Activated naive CD4-positive, alpha-beta T cell treated with anti-CD3 and anti-CD28 coated beads, Interleukin-2, amount 10 ng/mL, durations not matched to agents 7 days and 5 days (primary cell): ENCODE measurements around the gene NDUFA6.
A peak's percentile ranks its signal among the peaks of the same experiment; 100 is the strongest.
"Not testable (repeated sequence)": the region's sequence is repeated elsewhere in the genome, so short reads cannot be mapped to it uniquely, and the experiment has no call there.

ENCODE experiments used
- CTCF ChIA-PET: fragments of 350-600 bp; sonication (Branson Sonifier 250); formaldehyde crosslinking; loops from one replicate; lab custom pipeline; 2021; ENCODE audit warnings: antibody characterized with exemption; lab: Charles Lee
- DNase-seq: peaks from one replicate; pipeline ENCODE4 v3.0.0-alpha.2; 2020
- H3K27ac Mint-ChIP-seq: one replicate; pipeline ENCODE4 v1.8.0; 2021; ENCODE audit warnings: mild to moderate bottlenecking, moderate library complexity, mixed read lengths
- H3K27me3 Mint-ChIP-seq: one replicate; pipeline ENCODE4 v1.8.0; 2021; ENCODE audit warnings: mild to moderate bottlenecking, mixed read lengths
- H3K36me3 Mint-ChIP-seq: one replicate; pipeline ENCODE4 v1.8.0; 2021; ENCODE audit warnings: mixed read lengths
- H3K4me1 Mint-ChIP-seq: one replicate; pipeline ENCODE4 v1.8.0; 2021; ENCODE audit warnings: mixed read lengths
- H3K4me3 Mint-ChIP-seq: one replicate; pipeline ENCODE4 v1.8.0; 2021; ENCODE audit warnings: mild to moderate bottlenecking, moderate library complexity, mixed read lengths
- H3K9me3 Mint-ChIP-seq: one replicate; pipeline ENCODE4 v1.8.0; 2021; ENCODE audit warnings: mixed read lengths

NDUFA6 gene

DNA sequence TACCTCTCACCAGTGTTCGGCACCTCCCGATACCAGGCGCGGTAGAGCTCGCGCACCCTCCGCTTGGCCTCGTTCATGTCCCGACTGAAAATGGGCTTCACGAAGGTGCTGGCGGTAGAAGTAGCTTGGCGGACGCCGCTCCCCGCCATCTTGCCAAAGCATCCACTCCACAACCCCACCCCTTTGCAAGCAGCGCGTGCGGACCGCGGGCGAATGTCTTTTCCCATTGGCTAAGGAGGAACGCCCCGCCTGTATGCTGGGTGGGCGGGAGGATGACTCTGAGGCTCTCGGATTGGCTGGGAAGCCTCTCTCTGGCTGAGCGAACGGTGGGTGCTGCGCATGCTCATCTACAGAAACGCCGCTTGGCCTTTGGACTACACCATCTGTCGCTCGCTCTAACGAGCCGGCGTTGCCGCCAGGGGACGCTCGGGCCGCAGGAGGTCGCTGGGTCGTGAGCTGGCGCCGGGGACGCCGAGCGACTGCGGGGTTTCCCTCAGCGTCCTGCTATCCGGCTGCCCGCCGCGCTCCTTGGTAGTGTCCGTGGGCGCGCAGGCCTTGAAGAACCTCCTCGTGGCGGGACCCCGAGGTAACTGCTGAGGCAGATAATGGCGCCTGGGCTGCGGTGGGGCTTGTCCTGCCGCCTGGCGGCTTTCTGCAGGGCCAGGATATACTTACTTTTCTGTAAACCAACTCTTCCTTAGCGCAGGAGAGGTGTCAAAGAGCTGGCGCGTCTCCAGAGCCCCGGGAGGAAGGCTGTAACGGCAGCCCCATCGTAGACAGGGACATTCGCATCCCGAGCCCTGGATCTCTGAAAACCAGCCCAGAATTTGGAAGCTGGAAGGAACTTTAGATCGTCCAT is at the start of gene NDUFA6:
Gene NDUFA6 (minus strand): TSS at position 177 of the 859 bp plus-strand sequence. CDS start 28 bp downstream, at position 149.
- Mint-ChIP-seq H3K27ac (peak within 1 kb of the TSS; percentile 100), H3K9me3 (peaks cover 7% of the 10 kb centered on the region), H3K4me3 (peak within 1 kb of the TSS; percentile 98), H3K27me3 (no peaks in the 10 kb centered on the region), H3K36me3 (peaks cover 38% of the 10 kb centered on the region), H3K4me1 (peaks cover 34% of the 10 kb centered on the region)
- peak; percentile 99 for DNase-seq
- CTCF ChIA-PET, result interaction anchor here (0.6 to 3.6 kb wide), 23 partner anchors 12 to 382 kb away, joined by 3 to 17 read pairs (median 4); partner anchors contain the start of genes SEPTIN3, SMDT1 and WBP2NL

DNA sequence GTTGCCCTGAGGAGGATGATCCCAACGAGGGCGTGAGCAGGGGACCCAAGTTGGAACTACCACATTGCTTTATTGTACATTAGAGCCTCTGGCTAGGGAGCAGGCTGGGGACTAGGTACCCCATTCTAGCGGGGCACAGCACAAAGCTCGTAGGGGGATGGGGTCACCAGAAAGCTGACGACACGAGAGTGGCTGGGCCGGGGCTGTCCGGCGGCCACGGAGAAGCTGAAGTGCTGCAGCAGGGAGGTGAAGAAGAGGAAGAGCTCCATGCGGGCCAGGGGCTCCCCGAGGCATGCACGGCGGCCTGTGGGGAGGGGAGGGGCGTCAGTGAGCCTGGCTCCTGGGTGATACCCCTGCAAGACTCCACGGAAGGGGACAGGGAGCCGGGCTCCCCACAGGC is 49.6 kb upstream of the NDUFA6 start:
- H3K4me3 Mint-ChIP-seq, CTCF ChIA-PET, DNase-seq, H3K4me1 Mint-ChIP-seq, H3K27me3 Mint-ChIP-seq, H3K27ac Mint-ChIP-seq, H3K9me3 Mint-ChIP-seq: not testable (repeated sequence)
- H3K36me3 Mint-ChIP-seq, result peaks cover 14% of the 10 kb centered on the region

- H3K4me1 Mint-ChIP-seq, CTCF ChIA-PET, H3K9me3 Mint-ChIP-seq, H3K27ac Mint-ChIP-seq, H3K4me3 Mint-ChIP-seq, H3K27me3 Mint-ChIP-seq, DNase-seq: not testable (repeated sequence)
- H3K36me3 Mint-ChIP-seq, result peaks cover 14% of the 10 kb centered on the region
Measured at GRCh38 chr22:42139508-42139907, 48.9 kb upstream of the NDUFA6 start.

GRCh38 chr22:42138972-42139371 is 48.4 kb upstream of the NDUFA6 start:
- peaks cover 13% of the 10 kb centered on the region for H3K36me3 Mint-ChIP-seq
- no peaks in the 10 kb centered on the region for H3K27me3 Mint-ChIP-seq
- DNase-seq, result no peak
- no peak overlapping the region for H3K27ac Mint-ChIP-seq
- CTCF ChIA-PET, result interaction anchor here (1.2 kb wide), 1 partner anchor 173 kb away, joined by 3 read pairs; no protein-coding TSS in a partner anchor
- H3K4me3 Mint-ChIP-seq, result no peak overlapping the region
- H3K4me1 Mint-ChIP-seq, result no peaks in the 10 kb centered on the region
- H3K9me3 Mint-ChIP-seq, result no peaks in the 10 kb centered on the region

GRCh38 chr22:42138122-42138770 is 47.7 kb upstream of the NDUFA6 start:
- Mint-ChIP-seq H3K4me3 (no peak overlapping the region), H3K27ac (no peak overlapping the region), H3K36me3 (peaks cover 12% of the 10 kb centered on the region), H3K4me1 (no peaks in the 10 kb centered on the region), H3K9me3 (no peaks in the 10 kb centered on the region), H3K27me3 (no peaks in the 10 kb centered on the region)
- CTCF ChIA-PET, result interaction anchor here (1.2 kb wide), 1 partner anchor 172 kb away, joined by 3 read pairs; no protein-coding TSS in a partner anchor
- DNase-seq, result no peak

- CTCF ChIA-PET, result interaction anchor here (1.1 kb wide), 1 partner anchor 168 kb away, joined by 3 read pairs; no protein-coding TSS in a partner anchor
- not testable (repeated sequence) for H3K27me3 Mint-ChIP-seq, H3K4me3 Mint-ChIP-seq, H3K4me1 Mint-ChIP-seq, H3K36me3 Mint-ChIP-seq, DNase-seq, H3K27ac Mint-ChIP-seq, H3K9me3 Mint-ChIP-seq
Measured at GRCh38 chr22:42135688-42136087, 45.1 kb upstream of the NDUFA6 start.

DNA sequence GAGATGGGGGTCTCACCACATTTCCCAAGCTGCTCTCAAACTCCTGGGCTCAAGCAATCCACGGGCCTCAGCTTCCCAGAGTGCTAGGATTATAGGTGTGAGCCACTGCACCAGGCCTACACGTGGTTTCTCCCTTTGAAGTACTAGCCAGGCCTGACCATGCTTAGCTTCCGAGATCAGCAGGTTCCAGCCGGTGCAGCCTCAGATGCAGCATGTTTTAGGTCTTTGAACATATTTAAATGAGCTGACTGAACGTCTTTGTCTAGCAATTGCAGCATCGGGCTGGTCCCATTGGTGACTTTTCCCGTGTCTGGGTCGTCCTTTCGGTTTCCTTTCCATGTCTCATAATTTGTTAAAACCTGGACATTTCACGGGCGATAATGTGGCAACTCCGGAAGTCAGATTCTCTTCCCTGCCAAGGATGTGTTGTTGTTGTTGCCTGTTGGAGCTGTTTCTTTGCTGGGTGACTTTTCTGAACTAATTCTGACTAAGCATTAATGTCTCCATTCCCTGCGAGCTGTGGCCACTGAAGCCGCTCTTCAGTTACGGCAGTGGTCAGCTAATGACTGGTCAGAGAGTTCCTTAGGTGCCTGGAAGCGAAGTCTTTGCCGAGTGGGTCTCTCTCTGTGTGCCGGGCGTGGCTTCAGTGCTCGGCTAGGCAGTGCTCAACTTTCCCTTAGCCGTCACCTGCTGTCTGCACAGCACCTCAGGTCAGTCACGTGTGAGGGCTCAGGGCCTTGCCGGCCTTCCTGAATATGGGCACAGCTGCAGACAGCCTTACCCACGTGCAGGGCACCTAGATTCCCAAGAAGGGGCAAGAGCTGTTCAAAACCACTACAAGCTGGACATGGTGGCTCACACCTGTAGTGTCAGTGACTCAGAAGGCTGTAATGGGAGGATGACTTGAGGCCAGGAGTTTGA is 43.8 kb upstream of the NDUFA6 start:
- Mint-ChIP-seq H3K36me3 (peaks cover 5% of the 10 kb centered on the region), H3K4me3 (no peak overlapping the region), H3K27me3 (no peaks in the 10 kb centered on the region), H3K9me3 (no peaks in the 10 kb centered on the region), H3K27ac (no peak overlapping the region), H3K4me1 (no peaks in the 10 kb centered on the region)
- DNase-seq, result no peak
- CTCF ChIA-PET, result interaction anchor here (0.8 to 1.8 kb wide), 3 partner anchors 17 to 167 kb away, joined by 3 to 6 read pairs (median 3); no protein-coding TSS in a partner anchor

GRCh38 chr22:42132457-42132856 is 41.9 kb upstream of the NDUFA6 start:
- CTCF ChIA-PET, result interaction anchor here (0.6 kb wide), 1 partner anchor 41 kb away, joined by 3 read pairs; no protein-coding TSS in a partner anchor
- Mint-ChIP-seq H3K36me3 (no peaks in the 10 kb centered on the region), H3K4me3 (no peak overlapping the region), H3K9me3 (no peaks in the 10 kb centered on the region), H3K27ac (no peak overlapping the region), H3K27me3 (no peaks in the 10 kb centered on the region), H3K4me1 (no peaks in the 10 kb centered on the region)
- no peak for DNase-seq

DNA sequence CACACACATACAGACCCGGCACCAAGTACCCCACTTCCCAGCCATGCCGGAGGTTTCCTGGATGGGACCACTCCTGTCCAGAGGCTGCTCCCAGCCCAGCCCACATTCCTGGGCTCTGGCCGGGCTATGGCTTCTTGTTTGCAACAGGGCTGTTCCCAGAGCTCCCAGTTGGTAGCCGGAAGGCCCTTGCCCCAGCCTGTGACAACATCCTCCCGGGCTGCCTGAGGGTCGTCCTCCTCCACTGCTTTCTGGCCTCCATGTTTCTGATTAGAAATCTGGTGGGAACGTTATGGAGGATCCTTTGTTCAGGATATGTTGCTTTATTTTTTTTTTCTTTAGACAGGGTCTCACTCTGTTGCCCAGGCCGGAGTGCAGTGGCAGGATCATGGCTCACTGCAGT is 41.0 kb upstream of the NDUFA6 start:
- Mint-ChIP-seq H3K36me3 (no peaks in the 10 kb centered on the region), H3K27ac (peak overlapping the region; percentile 19), H3K27me3 (no peaks in the 10 kb centered on the region), H3K4me3 (no peak overlapping the region), H3K9me3 (no peaks in the 10 kb centered on the region), H3K4me1 (no peaks in the 10 kb centered on the region)
- CTCF ChIA-PET, result no interaction called here
- no peak for DNase-seq

GRCh38 chr22:42130639-42131431 is 40.3 kb upstream of the NDUFA6 start, which contains the start of gene CYP2D6:
Gene CYP2D6 (minus strand): TSS chr22:42130810. CDS start chr22:42130791, 19 bp downstream.
- H3K27ac Mint-ChIP-seq, result peak within 1 kb of the TSS; percentile 19
- H3K27me3 Mint-ChIP-seq, H3K36me3 Mint-ChIP-seq, H3K4me3 Mint-ChIP-seq, CTCF ChIA-PET, DNase-seq, H3K9me3 Mint-ChIP-seq, H3K4me1 Mint-ChIP-seq: not testable (repeated sequence)

- H3K9me3 Mint-ChIP-seq, H3K36me3 Mint-ChIP-seq, H3K27ac Mint-ChIP-seq, DNase-seq, H3K4me3 Mint-ChIP-seq, CTCF ChIA-PET, H3K4me1 Mint-ChIP-seq, H3K27me3 Mint-ChIP-seq: not testable (repeated sequence)
Measured at GRCh38 chr22:42130182-42130581, 39.6 kb upstream of the NDUFA6 start.

DNA sequence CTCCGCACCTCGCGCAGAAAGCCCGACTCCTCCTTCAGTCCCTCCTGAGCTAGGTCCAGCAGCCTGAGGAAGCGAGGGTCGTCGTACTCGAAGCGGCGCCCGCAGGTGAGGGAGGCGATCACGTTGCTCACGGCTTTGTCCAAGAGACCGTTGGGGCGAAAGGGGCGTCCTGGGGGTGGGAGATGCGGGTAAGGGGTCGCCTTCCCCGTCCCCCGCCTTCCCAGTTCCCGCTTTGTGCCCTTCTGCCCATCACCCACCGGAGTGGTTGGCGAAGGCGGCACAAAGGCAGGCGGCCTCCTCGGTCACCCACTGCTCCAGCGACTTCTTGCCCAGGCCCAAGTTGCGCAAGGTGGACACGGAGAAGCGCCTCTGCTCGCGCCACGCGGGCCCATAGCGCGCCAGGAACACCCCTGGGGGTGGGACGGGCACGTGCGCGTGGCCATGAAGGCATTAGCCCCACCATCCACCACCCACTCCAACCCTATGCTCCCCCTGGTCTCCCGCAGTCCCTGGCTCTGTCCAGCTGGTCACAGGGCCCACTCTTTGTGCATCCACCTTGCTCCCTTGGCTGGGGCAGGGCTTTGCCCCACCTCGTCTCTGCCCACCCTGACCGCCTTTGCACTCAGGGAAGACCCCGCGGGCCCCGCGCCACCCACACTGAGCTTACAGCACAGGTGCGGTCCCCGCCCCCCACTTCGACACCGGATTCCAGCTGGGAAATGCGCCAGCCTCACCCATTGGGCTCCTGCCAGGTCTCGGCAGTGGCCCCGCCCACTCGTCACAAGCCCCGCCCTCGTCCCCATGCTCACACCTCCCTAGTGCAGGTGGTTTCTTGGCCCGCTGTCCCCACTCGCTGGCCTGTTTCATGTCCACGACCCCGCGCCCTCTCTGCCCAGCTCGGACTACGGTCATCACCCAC is 38.5 kb upstream of the NDUFA6 start:
- DNase-seq, H3K27ac Mint-ChIP-seq, CTCF ChIA-PET, H3K9me3 Mint-ChIP-seq, H3K4me3 Mint-ChIP-seq, H3K36me3 Mint-ChIP-seq, H3K27me3 Mint-ChIP-seq, H3K4me1 Mint-ChIP-seq: not testable (repeated sequence)
